GM12875 (cell line): ENCODE results near the gene SULT1C4.

Experiments
- H3K4me3 ChIP-seq: one replicate; pipeline ENCODE4 v1.5.1; 2011; ENCODE audit warnings: low read depth, low read length, control low read depth
- CTCF ChIP-seq: IDR thresholded peaks from 2 replicates; pipeline ENCODE4 v1.5.1; 2011; ENCODE audit warnings: low read depth, mild to moderate bottlenecking, control low read depth, inconsistent platforms, low read length, moderate library complexity, borderline replicate concordance; ENCODE audit not compliant: insufficient read depth

The SULT1C4 gene

GRCh38 chr2:108385411-108386071, 7.8 kb downstream of the SULT1C4 start:
- no peak for TF ChIP-seq CTCF
- H3K4me3 ChIP-seq: no peak overlapping the region

DNA sequence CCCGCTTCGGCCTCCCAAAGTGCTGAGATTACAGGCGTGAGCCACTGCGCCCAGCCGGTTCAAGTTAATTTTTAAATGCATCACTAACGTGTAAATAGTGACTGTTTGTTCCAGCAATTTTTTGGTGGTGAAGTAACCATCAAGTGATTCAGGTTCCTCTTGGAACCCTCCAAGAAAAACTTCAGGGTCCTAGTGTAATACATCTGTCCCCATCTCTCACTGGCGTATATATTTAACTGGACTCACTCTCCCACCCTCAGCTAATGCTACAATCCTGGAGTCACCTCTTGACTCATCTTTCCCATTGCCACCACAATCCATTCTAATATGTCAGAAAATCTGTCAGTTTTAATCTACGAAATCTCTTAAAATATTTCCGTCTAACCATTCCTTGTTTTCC, 10.3 kb downstream of the SULT1C4 start:
- H3K4me3 ChIP-seq: no peak overlapping the region
- no peak for TF ChIP-seq CTCF

DNA sequence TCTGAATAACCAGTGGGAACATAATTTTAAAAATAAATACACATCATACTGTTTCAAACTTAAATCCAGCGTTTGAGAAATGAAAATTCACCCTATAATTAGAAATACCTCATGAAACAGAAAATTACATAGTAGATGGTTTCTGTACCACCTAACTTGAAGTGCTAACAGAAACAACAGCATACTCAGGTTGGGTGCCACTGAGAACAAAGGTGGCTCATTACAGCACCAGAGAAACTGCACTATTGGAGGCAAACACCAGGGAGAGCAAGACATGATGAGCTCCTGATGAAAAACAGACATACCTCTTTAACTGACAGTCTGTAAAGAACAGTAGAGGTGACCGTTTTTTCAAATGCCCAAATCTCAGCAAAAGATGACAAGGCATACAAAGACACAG, 12.6 kb downstream of the SULT1C4 start:
- no peak overlapping the region for H3K4me3 ChIP-seq
- TF ChIP-seq CTCF: no peak

GRCh38 chr2:108392029-108392428, 14.3 kb downstream of the SULT1C4 start:
- no peak for TF ChIP-seq CTCF
- no peak overlapping the region for H3K4me3 ChIP-seq

GRCh38 chr2:108393197-108393596, 15.4 kb downstream of the SULT1C4 start:
- TF ChIP-seq CTCF: no peak
- no peak overlapping the region for H3K4me3 ChIP-seq

DNA sequence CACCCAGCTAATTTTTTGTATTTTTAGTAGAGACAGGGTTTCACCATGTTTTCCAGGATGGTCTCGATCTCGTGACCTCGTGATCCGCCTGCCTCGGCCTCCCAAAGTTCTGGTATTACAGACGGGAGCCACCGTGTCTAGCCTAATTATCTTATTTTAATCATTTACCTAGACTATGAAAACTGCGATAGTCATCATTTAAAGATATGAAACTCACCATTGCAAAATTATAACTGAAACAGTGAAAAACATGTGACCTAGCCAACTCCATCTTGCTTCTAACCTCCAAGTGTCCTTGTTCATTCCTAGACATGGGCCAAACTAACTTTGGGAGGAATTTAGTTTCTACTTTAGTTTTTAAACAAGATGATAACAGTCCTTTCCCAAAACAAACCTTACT, 17.4 kb downstream of the SULT1C4 start:
- no peak for TF ChIP-seq CTCF

DNA sequence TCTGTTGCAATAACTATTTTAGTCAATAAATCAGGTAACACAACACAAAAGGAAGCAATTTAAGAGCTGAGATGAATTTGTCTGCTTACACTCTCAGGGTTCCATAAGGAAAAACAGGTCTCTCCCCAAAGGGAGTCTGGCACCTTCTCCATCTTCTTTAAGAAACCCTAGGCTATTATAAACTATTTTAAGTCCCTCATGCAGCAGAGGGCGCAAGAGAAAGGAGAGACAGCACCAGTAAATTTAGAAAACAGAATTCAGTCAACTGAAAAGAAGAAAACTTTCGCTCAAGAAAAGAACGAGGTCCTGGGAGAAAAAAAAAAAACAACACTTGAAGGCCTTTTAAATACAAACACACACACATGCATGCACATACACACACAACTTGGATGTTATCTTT, 19.1 kb downstream of the SULT1C4 start:
- TF ChIP-seq CTCF: 0 out of 2 replicates have a peak, but pooled peaks have one; percentile 22
- H3K4me3 ChIP-seq: no peak overlapping the region

More for the DNA sequence above, 17.4 kb downstream of the SULT1C4 start:
- H3K4me3 ChIP-seq: no peak overlapping the region
